ENCODE measurements around the gene ZBTB45. TPM values are rescaled to one million over a fixed set of nuclear protein-coding genes. Genes with fewer than 3 reads are reported as not detected.
A peak's percentile ranks its signal among the peaks of the same experiment; 100 is the strongest.

Gene ZBTB45
- total and polyA plus RNA-seq, 2 donors (not counting 3 experiments of a cell fraction or from before 2014, with no cell fraction given) = 17.8 to 21.8 TPM

- BruUV-seq (replicated peaks) = TSS peak; percentile 32
- Histone ChIP-seq H3K9me1 (replicated peaks; ENCODE audit: control insufficient read depth, extremely low read depth, insufficient read depth, low read length) (no peaks in the 10 kb centered on the region), H3K9me3 (replicated peaks; ENCODE audit: control insufficient read depth, insufficient read depth, low read length) (no peaks in the 10 kb centered on the region), H3K79me2 (ENCODE audit: control insufficient read depth, insufficient read depth, low read length) (peaks cover 23% of the 10 kb centered on the region), H3K4me3 (replicated peaks in 1 of 3; ENCODE audit: insufficient read depth in 1 of 3, low read depth in 1 of 3, low read length in 3 of 3) (peak overlapping the region in 2 of 3 experiments; percentile 17 to 62), H3K9ac (replicated peaks; ENCODE audit: extremely low read depth, insufficient read depth, low read length) (peak overlapping the region; percentile 39), H3K27me3 (ENCODE audit: control insufficient read depth in 2 of 2, insufficient read depth in 2 of 2, low read length in 2 of 2) (no peaks in the 10 kb centered on the region), H3K4me2 (ENCODE audit: insufficient read depth, low read length) (peak overlapping the region; percentile 12), H2AFZ (ENCODE audit: low read depth, low read length) (no peak overlapping the region), H4K20me1 (replicated peaks; ENCODE audit: control insufficient read depth, extremely low read depth, insufficient read depth, low read length) (no peaks in the 10 kb centered on the region), H3K36me3 (ENCODE audit: control insufficient read depth in 2 of 2, extremely low read depth in 1 of 2, insufficient read depth in 2 of 2, low read length in 2 of 2) (peaks cover 14 to 28% of the 10 kb centered on the region in 2 experiments), H3K27ac (ENCODE audit: insufficient read depth, low read depth, low read length) (peak overlapping the region; percentile 54), H3K4me1 (ENCODE audit: control insufficient read depth, extremely low read depth, insufficient read depth, low read length) (peaks cover 34% of the 10 kb centered on the region)
- CTCF ChIA-PET = interaction anchor here (1.1 to 3.7 kb wide), 5 partner anchors 10 to 41 kb away, joined by 3 to 60 read pairs (median 13); partner anchors contain the start of genes MZF1 and ZBTB45
- dilution Hi-C loops (cut with MboI; ENCODE audit: extremely low pct_ligation_motif_present, low sequenced_read_pairs) = no loop called here
- POLR2A ChIA-PET = interaction anchor here (0.8 to 3.1 kb wide), 3 partner anchors 11 to 42 kb away, joined by 4 to 17 read pairs (median 4); partner anchors contain the start of gene TRIM28
- intact Hi-C loops (cut with micrococcal nuclease) = loop anchor here (1.0 kb wide), 1 partner anchor 36 kb away; the partner anchor contains the start of gene ZBTB45
- FAIRE-seq = no peak
- no peak for DNase-seq (ENCODE audit: low read depth, low spot score)
- no peak for TF ChIP-seq MAX (IDR thresholded peaks at IDR 0.05; ENCODE audit: insufficient read depth, insufficient read length)
- TF ChIP-seq CTCF (IDR thresholded peaks at IDR 0.05; ENCODE audit: extremely low read depth in 1 of 2, insufficient read depth in 1 of 2, low read depth in 1 of 2, low read length in 2 of 2) = no peak
- TF ChIP-seq JUN (IDR thresholded peaks at IDR 0.05; ENCODE audit: borderline replicate concordance, insufficient read depth, insufficient read length, low read depth) = no peak
- TF ChIP-seq POLR2AphosphoS5 (IDR thresholded peaks at IDR 0.05; ENCODE audit: insufficient read depth, low read depth, low read length) = no peak
- TF ChIP-seq FOS (IDR thresholded peaks at IDR 0.05; ENCODE audit: borderline replicate concordance, insufficient read depth, low read length) = no peak
- TF ChIP-seq MYC (IDR thresholded peaks at IDR 0.05; ENCODE audit: low read depth, low read length) = no peak
- no peak for TF ChIP-seq GATA2 (IDR thresholded peaks at IDR 0.05; ENCODE audit: insufficient read depth, insufficient read length, low read depth, low read length)
- TF ChIP-seq POLR2A (IDR thresholded peaks at IDR 0.05; ENCODE audit: low read depth, low read length) = no peak
- no peak for TF ChIP-seq EZH2 (IDR thresholded peaks at IDR 0.05; ENCODE audit: borderline replicate concordance, low read depth, low read length, severe bottlenecking)
Measured at GRCh38 chr19:58555369-58555885, 35.8 kb upstream of the ZBTB45 start.
